Neuronal stem cell (in vitro differentiated cells): ENCODE data around the gene PGBD2.
"Not testable (repeated sequence)": the region's sequence is repeated elsewhere in the genome, so short reads cannot be mapped to it uniquely, and the experiment has no call there.

Source experiments
- DNase-seq: peaks from one replicate; pipeline ENCODE4 v3.0.0-alpha.2; 2013; ENCODE audit warnings: low spot score
- H2AFZ ChIP-seq: one replicate; pipeline ENCODE4 v1.6.1; 2013; ENCODE audit warnings: mild to moderate bottlenecking, low read length, inconsistent platforms
- H2AK5ac ChIP-seq: 2 replicates; pipeline ENCODE4 v1.6.1; 2013; ENCODE audit warnings: low read depth, mild to moderate bottlenecking, inconsistent platforms, low read length, moderate library complexity, mixed read lengths
- H2BK120ac ChIP-seq: 2 replicates; pipeline ENCODE4 v1.6.1; 2013; ENCODE audit warnings: low read depth, mild to moderate bottlenecking, inconsistent platforms, low read length, moderate library complexity, mixed read lengths
- H2BK12ac ChIP-seq: one replicate; pipeline ENCODE4 v1.6.1; 2013; ENCODE audit warnings: low read length, inconsistent platforms
- H2BK15ac ChIP-seq: 2 replicates; pipeline ENCODE4 v1.6.1; 2013; ENCODE audit warnings: mild to moderate bottlenecking, low read length, inconsistent platforms, mixed read lengths
- H2BK5ac ChIP-seq: one replicate; pipeline ENCODE4 v1.6.1; 2013; ENCODE audit warnings: inconsistent platforms, mild to moderate bottlenecking, low read length, moderate library complexity
- H3K14ac ChIP-seq: one replicate; pipeline ENCODE4 v1.6.1; 2013; ENCODE audit warnings: low read length, inconsistent platforms
- H3K18ac ChIP-seq: 2 replicates; pipeline ENCODE4 v1.6.1; 2013; ENCODE audit warnings: low read length, inconsistent platforms
- H3K23ac ChIP-seq: 2 replicates; pipeline ENCODE4 v1.6.1; 2013; ENCODE audit warnings: low read depth, mild to moderate bottlenecking, mixed read lengths, low read length, inconsistent platforms; ENCODE audit not compliant: poor library complexity
- H3K27ac ChIP-seq: replicated peaks from 3 replicates; pipeline ENCODE4 v1.5.1; 2013; ENCODE audit warnings: low read length, inconsistent platforms
- H3K27me3 ChIP-seq, 3 experiments: 2 replicates each; pipeline ENCODE4 v1.6.1; 2013; ENCODE audit warnings: low read length in 3 of 3, mild to moderate bottlenecking in 2 of 3, inconsistent platforms in 1 of 3, low read depth in 1 of 3, mixed read lengths in 1 of 3, moderate library complexity in 1 of 3; ENCODE audit not compliant: control insufficient read depth in 3 of 3, insufficient read depth in 3 of 3
- H3K36me3 ChIP-seq, 2 donors: replicated peaks in 1 of 2; 2 replicates each; pipeline ENCODE4 v1.6.1; 2013; ENCODE audit warnings: low read length in 2 of 2; ENCODE audit not compliant: control insufficient read depth in 2 of 2, insufficient read depth in 2 of 2
- H3K4ac ChIP-seq: 2 replicates; pipeline ENCODE4 v1.6.1; 2013; ENCODE audit warnings: inconsistent platforms, mild to moderate bottlenecking, low read length, moderate library complexity
- H3K4me1 ChIP-seq, 2 donors: 1 replicate in 1 of 2; 2 replicates in 1 of 2; pipeline ENCODE4 v1.6.1; 2013; ENCODE audit warnings: low read length in 2 of 2, low read depth in 1 of 2; ENCODE audit not compliant: control insufficient read depth in 2 of 2, insufficient read depth in 1 of 2
- H3K4me2 ChIP-seq: one replicate; pipeline ENCODE4 v1.6.1; 2013; ENCODE audit warnings: mild to moderate bottlenecking, low read length, inconsistent platforms; ENCODE audit not compliant: insufficient read depth, poor library complexity, severe bottlenecking
- H3K4me3 ChIP-seq, 2 donors: 2 replicates each; pipeline ENCODE4 v1.5.1; 2013; ENCODE audit warnings: low read length in 2 of 2, mild to moderate bottlenecking in 2 of 2, inconsistent platforms in 1 of 2, moderate library complexity in 1 of 2
- H3K79me1 ChIP-seq: one replicate; pipeline ENCODE4 v1.6.1; 2013; ENCODE audit warnings: low read depth, mild to moderate bottlenecking, inconsistent platforms, low read length, moderate library complexity
- H3K9ac ChIP-seq: one replicate; pipeline ENCODE4 v1.6.1; 2013; ENCODE audit warnings: mild to moderate bottlenecking, low read depth, low read length, inconsistent platforms; ENCODE audit not compliant: poor library complexity
- H3K9me3 ChIP-seq, 2 donors: replicated peaks in 1 of 2; 2 replicates each; pipeline versions ENCODE3 to v1.6.1; 2013; ENCODE audit warnings: low read length in 2 of 2, mild to moderate bottlenecking in 2 of 2, inconsistent platforms in 1 of 2, low read depth in 1 of 2, mixed read lengths in 1 of 2, moderate library complexity in 1 of 2; ENCODE audit not compliant: control insufficient read depth in 2 of 2, insufficient read depth in 1 of 2
- H4K8ac ChIP-seq: one replicate; pipeline ENCODE4 v1.6.1; 2013; ENCODE audit warnings: low read depth, mild to moderate bottlenecking, inconsistent platforms, low read length, moderate library complexity
- H4K91ac ChIP-seq: one replicate; pipeline ENCODE4 v1.6.1; 2013; ENCODE audit warnings: low read length, low read depth, mild to moderate bottlenecking, inconsistent platforms; ENCODE audit not compliant: poor library complexity
- WGBS, 2 donors: extraction: QIAGEN DNeasy Blood & Tissue Kit; methylation state at CpG; one replicate each; pipeline ENCODE4 v1.1.7; 2013; ENCODE audit warnings: missing lambda C conversion rate in 2 of 2, mixed read lengths in 1 of 2; ENCODE audit not compliant: insufficient read length in 2 of 2, insufficient replicate concordance in 1 of 2; ENCODE audit errors: extremely low coverage in 2 of 2; 5-methylcytosine and 5-hydroxymethylcytosine counted together

PGBD2 gene

GRCh38 chr1:248882427-248882826 lies 23.6 kb upstream of the PGBD2 start:
- H3K9me3 ChIP-seq, H3K36me3 ChIP-seq, H3K4me1 ChIP-seq, H3K14ac ChIP-seq, H2AK5ac ChIP-seq, H3K4me3 ChIP-seq, H3K4ac ChIP-seq, DNase-seq, H2BK15ac ChIP-seq, H3K27ac ChIP-seq, H3K79me1 ChIP-seq, H3K4me2 ChIP-seq, H3K18ac ChIP-seq, H3K27me3 ChIP-seq, H3K23ac ChIP-seq, H4K91ac ChIP-seq, H3K9ac ChIP-seq, H2BK12ac ChIP-seq, H2BK5ac ChIP-seq, H4K8ac ChIP-seq, H2BK120ac ChIP-seq, H2AFZ ChIP-seq: not testable (repeated sequence)
- WGBS, 2 donors: no CpG with 5 or more reads among the region's 7 CpGs

GRCh38 chr1:248884632-248885295 lies 21.3 kb upstream of the PGBD2 start:
- WGBS, 2 donors: no CpG with 5 or more reads among the region's 1 CpG
- Histone ChIP-seq H3K4ac (no peak overlapping the region), H4K91ac (no peak overlapping the region), H2BK120ac (no peak overlapping the region), H3K36me3 (no peaks in the 10 kb centered on the region), H3K27me3 (no peaks in the 10 kb centered on the region), H2AK5ac (no peak overlapping the region), H3K9me3 (no peaks in the 10 kb centered on the region), H3K18ac (no peak overlapping the region), H3K4me2 (no peak overlapping the region), H2BK15ac (no peak overlapping the region), H3K23ac (no peak overlapping the region), H3K9ac (no peak overlapping the region), H3K4me1 (peaks cover 0 to 5% of the 10 kb centered on the region in 2 donors), H2AFZ (no peak overlapping the region), H2BK12ac (no peak overlapping the region), H4K8ac (no peak overlapping the region), H3K4me3 (no peak overlapping the region), H3K79me1 (no peaks in the 10 kb centered on the region), H3K27ac (no peak overlapping the region), H2BK5ac (no peak overlapping the region), H3K14ac (no peak overlapping the region)
- DNase-seq: no peak

GRCh38 chr1:248885646-248886045 lies 20.4 kb upstream of the PGBD2 start:
- peaks cover 1 to 5% of the 10 kb centered on the region in 2 donors for H3K4me1 ChIP-seq
- no peak overlapping the region for H3K4ac ChIP-seq
- H4K8ac ChIP-seq: no peak overlapping the region
- H2AFZ ChIP-seq: no peak overlapping the region
- no peak overlapping the region for H4K91ac ChIP-seq
- no peak overlapping the region for H2BK12ac ChIP-seq
- H3K14ac ChIP-seq: no peak overlapping the region
- WGBS, 2 donors: no CpG with 5 or more reads among the region's 1 CpG
- no peak overlapping the region for H3K27ac ChIP-seq
- no peaks in the 10 kb centered on the region for H3K79me1 ChIP-seq
- H3K18ac ChIP-seq: no peak overlapping the region
- no peak overlapping the region for H2AK5ac ChIP-seq
- H3K4me2 ChIP-seq: no peak overlapping the region
- H2BK5ac ChIP-seq: no peak overlapping the region
- no peak overlapping the region for H3K4me3 ChIP-seq
- DNase-seq: no peak
- no peak overlapping the region for H2BK120ac ChIP-seq
- H3K27me3 ChIP-seq: no peaks in the 10 kb centered on the region
- no peaks in the 10 kb centered on the region for H3K9me3 ChIP-seq
- H2BK15ac ChIP-seq: no peak overlapping the region
- no peaks in the 10 kb centered on the region for H3K36me3 ChIP-seq
- no peak overlapping the region for H3K23ac ChIP-seq
- no peak overlapping the region for H3K9ac ChIP-seq

- WGBS, 2 donors: no CpG with 5 or more reads among the region's 1 CpG
- no peak for DNase-seq
These were observed 19.7 kb upstream of the PGBD2 start for GRCh38 chr1:248886237-248886895.

More at GRCh38 chr1:248886237-248886895, 19.7 kb upstream of the PGBD2 start:
- Histone ChIP-seq H3K4me1 (peaks cover 1 to 5% of the 10 kb centered on the region in 2 donors), H2AK5ac (no peak overlapping the region), H2BK15ac (no peak overlapping the region), H3K27ac (peak overlapping the region; percentile 1), H3K4me2 (no peak overlapping the region), H3K14ac (no peak overlapping the region), H3K18ac (no peak overlapping the region), H3K9ac (no peak overlapping the region), H4K8ac (no peak overlapping the region), H3K4me3 (no peak overlapping the region), H2BK5ac (no peak overlapping the region), H2BK120ac (no peak overlapping the region), H2AFZ (peak overlapping the region; percentile 66), H4K91ac (no peak overlapping the region), H3K79me1 (no peaks in the 10 kb centered on the region), H3K9me3 (no peaks in the 10 kb centered on the region), H3K27me3 (no peaks in the 10 kb centered on the region), H3K4ac (no peak overlapping the region), H2BK12ac (no peak overlapping the region), H3K23ac (no peak overlapping the region), H3K36me3 (no peaks in the 10 kb centered on the region)
